ENCODE results near the gene ING4.

DNA sequence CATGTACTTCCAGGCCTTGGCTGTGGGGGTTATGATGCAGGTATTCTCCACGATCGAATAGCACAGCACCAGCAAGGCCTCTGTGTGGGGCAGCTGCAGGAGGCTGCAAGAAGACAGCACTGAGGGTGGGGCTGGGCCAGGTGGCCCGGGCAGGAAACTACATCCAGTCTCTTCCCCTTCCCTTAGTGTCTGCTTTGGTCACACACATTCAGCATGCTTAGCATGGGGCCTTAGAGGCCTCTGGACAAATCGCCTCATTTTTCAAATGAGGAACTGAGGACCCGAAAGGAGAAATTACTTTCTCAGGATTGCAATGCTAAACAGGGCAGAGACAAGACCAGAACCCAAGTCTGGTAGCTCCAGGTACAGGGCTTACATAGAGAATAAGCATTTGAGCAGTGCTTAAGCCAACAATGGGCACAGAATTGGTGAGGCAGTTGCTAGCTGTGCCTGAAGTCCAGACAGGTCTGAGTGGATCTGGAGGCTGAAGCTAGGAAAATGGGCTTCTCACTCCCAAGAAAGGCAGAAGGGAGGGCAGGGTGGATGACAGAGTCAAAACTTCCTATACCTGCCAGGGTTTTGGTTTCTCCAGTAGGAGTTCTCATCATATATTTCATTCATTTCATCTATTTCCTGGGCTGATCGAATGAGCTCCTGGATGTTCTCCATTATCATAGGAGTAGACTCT is 19.2 kb downstream of the ING4 start:
- TF ChIP-seq CREB1 (IDR thresholded peaks at IDR 0.05; ENCODE audit: low read depth) (no peak), TAF1 (IDR thresholded peaks at IDR 0.05; ENCODE audit: low read depth) (no peak), EP300 (IDR thresholded peaks at IDR 0.05; ENCODE audit: borderline replicate concordance) (no peak), CEBPB (IDR thresholded peaks at IDR 0.05) (no peak), EGR1 (IDR thresholded peaks at IDR 0.05) (no peak), RAD21 (IDR thresholded peaks at IDR 0.05; ENCODE audit: low read depth) (no peak), NFIC (IDR thresholded peaks at IDR 0.05) (no peak), YY1 (IDR thresholded peaks at IDR 0.05; ENCODE audit: low read depth) (no peak)
- TF ChIP-seq, protein P1, sequence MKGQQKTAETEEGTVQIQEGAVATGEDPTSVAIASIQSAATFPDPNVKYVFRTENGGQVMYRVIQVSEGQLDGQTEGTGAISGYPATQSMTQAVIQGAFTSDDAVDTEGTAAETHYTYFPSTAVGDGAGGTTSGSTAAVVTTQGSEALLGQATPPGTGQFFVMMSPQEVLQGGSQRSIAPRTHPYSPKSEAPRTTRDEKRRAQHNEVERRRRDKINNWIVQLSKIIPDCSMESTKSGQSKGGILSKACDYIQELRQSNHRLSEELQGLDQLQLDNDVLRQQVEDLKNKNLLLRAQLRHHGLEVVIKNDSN (IDR thresholded peaks at IDR 0.05), result no peak
- TF ChIP-seq, protein P2, sequence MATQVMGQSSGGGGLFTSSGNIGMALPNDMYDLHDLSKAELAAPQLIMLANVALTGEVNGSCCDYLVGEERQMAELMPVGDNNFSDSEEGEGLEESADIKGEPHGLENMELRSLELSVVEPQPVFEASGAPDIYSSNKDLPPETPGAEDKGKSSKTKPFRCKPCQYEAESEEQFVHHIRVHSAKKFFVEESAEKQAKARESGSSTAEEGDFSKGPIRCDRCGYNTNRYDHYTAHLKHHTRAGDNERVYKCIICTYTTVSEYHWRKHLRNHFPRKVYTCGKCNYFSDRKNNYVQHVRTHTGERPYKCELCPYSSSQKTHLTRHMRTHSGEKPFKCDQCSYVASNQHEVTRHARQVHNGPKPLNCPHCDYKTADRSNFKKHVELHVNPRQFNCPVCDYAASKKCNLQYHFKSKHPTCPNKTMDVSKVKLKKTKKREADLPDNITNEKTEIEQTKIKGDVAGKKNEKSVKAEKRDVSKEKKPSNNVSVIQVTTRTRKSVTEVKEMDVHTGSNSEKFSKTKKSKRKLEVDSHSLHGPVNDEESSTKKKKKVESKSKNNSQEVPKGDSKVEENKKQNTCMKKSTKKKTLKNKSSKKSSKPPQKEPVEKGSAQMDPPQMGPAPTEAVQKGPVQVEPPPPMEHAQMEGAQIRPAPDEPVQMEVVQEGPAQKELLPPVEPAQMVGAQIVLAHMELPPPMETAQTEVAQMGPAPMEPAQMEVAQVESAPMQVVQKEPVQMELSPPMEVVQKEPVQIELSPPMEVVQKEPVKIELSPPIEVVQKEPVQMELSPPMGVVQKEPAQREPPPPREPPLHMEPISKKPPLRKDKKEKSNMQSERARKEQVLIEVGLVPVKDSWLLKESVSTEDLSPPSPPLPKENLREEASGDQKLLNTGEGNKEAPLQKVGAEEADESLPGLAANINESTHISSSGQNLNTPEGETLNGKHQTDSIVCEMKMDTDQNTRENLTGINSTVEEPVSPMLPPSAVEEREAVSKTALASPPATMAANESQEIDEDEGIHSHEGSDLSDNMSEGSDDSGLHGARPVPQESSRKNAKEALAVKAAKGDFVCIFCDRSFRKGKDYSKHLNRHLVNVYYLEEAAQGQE (IDR thresholded peaks at IDR 0.05; ENCODE audit: low read depth), result no peak
- TF ChIP-seq, protein P3, sequence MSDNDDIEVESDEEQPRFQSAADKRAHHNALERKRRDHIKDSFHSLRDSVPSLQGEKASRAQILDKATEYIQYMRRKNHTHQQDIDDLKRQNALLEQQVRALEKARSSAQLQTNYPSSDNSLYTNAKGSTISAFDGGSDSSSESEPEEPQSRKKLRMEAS (IDR thresholded peaks at IDR 0.05), result no peak

Data from Ishikawa (cell line).